Lung (tissue), 12 donors: Measurements from ENCODE around the gene BTAF1. TPM values are rescaled to one million over a fixed set of nuclear protein-coding genes. Genes with fewer than 3 reads are reported as not detected.

ENCODE experiments used
- ATAC-seq: fragments of 200-7000 bp; cut with Tn5 transposase; one replicate; pipeline ENCODE4 v1.9.1; 2020; ENCODE audit warnings: moderate number of reproducible peaks; ENCODE audit not compliant: insufficient read depth, low FRiP score
- DNase-seq, 3 donors: peaks; one replicate each; pipeline ENCODE4 v3.0.0-alpha.2; 2013 to 2017
- H3K27ac ChIP-seq, 2 donors: one replicate each; pipeline ENCODE4 v1.5.1; 2013; ENCODE audit warnings: mild to moderate bottlenecking in 2 of 2, moderate library complexity in 2 of 2, control low read depth in 1 of 2, inconsistent platforms in 1 of 2, low read depth in 1 of 2, low read length in 1 of 2
- H3K27me3 ChIP-seq, 3 donors: one replicate each; pipeline ENCODE4 v1.5.1; 2013; ENCODE audit warnings: low read length in 2 of 3; ENCODE audit not compliant: control insufficient read depth in 3 of 3, insufficient read depth in 3 of 3
- H3K36me3 ChIP-seq, 4 donors: one replicate each; pipeline ENCODE4 v1.5.1; 2013; ENCODE audit warnings: low read length in 4 of 4, mild to moderate bottlenecking in 1 of 4, moderate library complexity in 1 of 4; ENCODE audit not compliant: control insufficient read depth in 4 of 4, insufficient read depth in 4 of 4
- H3K4me1 ChIP-seq, 5 donors: one replicate each; pipeline ENCODE4 v1.5.1; 2013; ENCODE audit warnings: low read length in 5 of 5, mild to moderate bottlenecking in 2 of 5, moderate library complexity in 1 of 5; ENCODE audit not compliant: control insufficient read depth in 5 of 5, insufficient read depth in 5 of 5
- H3K4me3 ChIP-seq: one replicate; pipeline ENCODE4 v1.5.1; 2013; ENCODE audit warnings: mild to moderate bottlenecking, control low read depth, moderate library complexity
- H3K9ac ChIP-seq, 2 donors: one replicate each; pipeline ENCODE4 v1.5.1; 2013; ENCODE audit warnings: low read length in 2 of 2, control low read depth in 1 of 2; ENCODE audit not compliant: insufficient read depth in 1 of 2
- H3K9me3 ChIP-seq, 4 donors: one replicate each; pipeline ENCODE4 v1.5.1; 2013; ENCODE audit warnings: low read length in 3 of 4, mild to moderate bottlenecking in 1 of 4, moderate library complexity in 1 of 4; ENCODE audit not compliant: control insufficient read depth in 4 of 4, insufficient read depth in 3 of 4
- whole genome bisulfite sequencing, 2 donors: extraction: QIAGEN DNeasy Blood & Tissue Kit; methylation state at CpG; one replicate each; pipeline ENCODE4 v1.1.7; 2013; 5-methylcytosine and 5-hydroxymethylcytosine counted together
- polyA plus RNA-seq, 2 donors: library from polyadenylated mRNA; stranded (reverse); fragments of 200-250 nt; gene quantifications; one replicate each; pipeline ENCODE4 v1.2.1, GENCODE V29; 2013
- total RNA-seq, 2 donors: library from RNA; depleted of rRNA in 1 of 2; stranded (reverse); fragments of >200 nt in 1 of 2; gene quantifications; one replicate each; pipeline ENCODE4 v1.2.1, GENCODE V29; 2014 to 2021
- TF ChIP-seq, protein P1 (sequence below): IDR thresholded peaks from 2 replicates; pipeline ENCODE4 v1.5.1; 2012; ENCODE audit warnings: mild to moderate bottlenecking; ENCODE audit errors: control extremely low read depth, extremely low read depth
- donor health status: control.
- donor health status: control.
- donor health status: Bipolar disorder and iron deficiency.
- donor health status: healthy.
- donor health status: DM: yes; HTN: yes; CAD: no.

BTAF1 gene
- total and polyA plus RNA-seq, 4 donors: 8.5 to 80.0 (median 20.2) TPM

DNA sequence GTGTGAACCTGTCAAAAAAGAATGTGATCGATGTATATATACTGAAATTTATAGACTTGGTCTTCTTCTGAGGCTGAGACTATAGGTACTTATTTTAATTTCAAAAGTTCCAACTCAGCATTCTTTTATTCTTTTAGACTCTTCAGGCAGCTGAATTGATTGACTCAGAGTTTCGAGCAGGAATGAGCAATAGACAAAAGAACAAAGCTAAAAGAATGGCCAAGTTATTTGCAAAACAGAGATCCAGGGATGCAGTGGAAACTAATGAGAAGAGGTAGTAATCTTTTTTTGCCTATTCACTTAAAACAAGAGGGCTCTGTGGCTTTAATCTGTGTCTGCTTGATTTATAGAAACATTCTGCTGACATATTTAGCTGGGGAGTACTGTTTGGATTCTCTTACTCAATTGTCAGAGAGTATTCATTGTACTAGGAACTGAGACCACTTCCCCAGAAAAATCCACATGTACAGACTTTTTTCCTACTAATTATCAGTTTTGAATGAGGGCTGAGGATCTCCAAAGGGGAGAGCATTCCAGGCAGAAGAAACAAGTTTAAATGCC is 30.1 kb downstream of the BTAF1 start:
- no peaks in the 10 kb centered on the region for H3K9me3 ChIP-seq
- TF ChIP-seq, protein P1, sequence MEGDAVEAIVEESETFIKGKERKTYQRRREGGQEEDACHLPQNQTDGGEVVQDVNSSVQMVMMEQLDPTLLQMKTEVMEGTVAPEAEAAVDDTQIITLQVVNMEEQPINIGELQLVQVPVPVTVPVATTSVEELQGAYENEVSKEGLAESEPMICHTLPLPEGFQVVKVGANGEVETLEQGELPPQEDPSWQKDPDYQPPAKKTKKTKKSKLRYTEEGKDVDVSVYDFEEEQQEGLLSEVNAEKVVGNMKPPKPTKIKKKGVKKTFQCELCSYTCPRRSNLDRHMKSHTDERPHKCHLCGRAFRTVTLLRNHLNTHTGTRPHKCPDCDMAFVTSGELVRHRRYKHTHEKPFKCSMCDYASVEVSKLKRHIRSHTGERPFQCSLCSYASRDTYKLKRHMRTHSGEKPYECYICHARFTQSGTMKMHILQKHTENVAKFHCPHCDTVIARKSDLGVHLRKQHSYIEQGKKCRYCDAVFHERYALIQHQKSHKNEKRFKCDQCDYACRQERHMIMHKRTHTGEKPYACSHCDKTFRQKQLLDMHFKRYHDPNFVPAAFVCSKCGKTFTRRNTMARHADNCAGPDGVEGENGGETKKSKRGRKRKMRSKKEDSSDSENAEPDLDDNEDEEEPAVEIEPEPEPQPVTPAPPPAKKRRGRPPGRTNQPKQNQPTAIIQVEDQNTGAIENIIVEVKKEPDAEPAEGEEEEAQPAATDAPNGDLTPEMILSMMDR: no peak
- H3K27me3 ChIP-seq: no peaks in the 10 kb centered on the region
- H3K4me1 ChIP-seq: no peaks in the 10 kb centered on the region
- no peak for ATAC-seq
- 96 to 99% methylated on average over 2 of the region's 2 CpGs for WGBS, 2 donors
- H3K4me3 ChIP-seq: no peak overlapping the region
- DNase-seq: no peak
- H3K36me3 ChIP-seq: peaks cover 15 to 47% (median 29%) of the 10 kb centered on the region in 4 donors
- H3K9ac ChIP-seq: no peak overlapping the region
- no peak overlapping the region for H3K27ac ChIP-seq

DNA sequence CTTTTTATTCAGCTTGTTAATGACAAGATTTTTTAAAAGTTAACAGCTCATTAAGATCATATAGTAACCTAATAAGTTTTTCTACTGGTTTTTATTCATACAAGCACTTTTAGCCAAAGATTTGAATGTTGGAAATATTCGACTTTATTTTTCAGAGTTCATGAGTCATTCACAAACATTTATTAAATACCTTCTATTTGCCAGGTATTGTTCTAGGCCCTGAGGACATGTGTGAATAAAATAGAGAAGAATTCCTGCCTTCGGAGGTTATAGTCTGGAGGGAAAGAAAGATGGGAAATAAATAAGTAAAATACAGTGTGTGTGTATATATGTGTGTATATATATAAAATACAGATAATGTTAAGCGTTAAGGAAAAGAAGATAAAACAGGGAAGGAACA is 31.5 kb downstream of the BTAF1 start:
- ATAC-seq (no peak), DNase-seq (no peak)
- TF ChIP-seq, protein P1: no peak
- no peak overlapping the region for H3K9ac ChIP-seq
- no peaks in the 10 kb centered on the region for H3K27me3 ChIP-seq
- H3K9me3 ChIP-seq: no peaks in the 10 kb centered on the region
- no peaks in the 10 kb centered on the region for H3K4me1 ChIP-seq
- WGBS, 2 donors: 88 to 95% methylated on average over 3 of the region's 3 CpGs
- no peak overlapping the region for H3K4me3 ChIP-seq
- H3K27ac ChIP-seq: no peak overlapping the region
- peaks cover 13 to 55% (median 31%) of the 10 kb centered on the region in 4 donors for H3K36me3 ChIP-seq

DNA sequence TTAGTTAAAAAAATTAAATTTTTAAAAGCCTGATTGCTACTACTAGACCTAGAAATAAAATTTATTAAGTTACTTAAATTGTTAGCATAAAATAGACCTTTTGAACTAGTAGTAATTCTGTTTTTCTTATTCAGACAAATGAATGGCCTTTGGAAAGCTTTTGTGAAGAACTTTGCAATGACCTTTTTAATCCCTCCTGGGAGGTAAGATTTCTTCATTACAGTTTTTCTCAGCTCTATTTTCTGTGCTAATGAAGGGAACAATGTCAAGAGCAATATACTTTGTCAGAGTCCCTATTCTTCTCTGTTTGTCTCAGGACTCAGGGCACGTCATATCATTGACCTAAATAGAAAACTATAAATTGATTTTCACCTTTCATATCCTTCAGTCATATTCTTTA is 33.5 kb downstream of the BTAF1 start:
- H3K4me1 ChIP-seq: no peaks in the 10 kb centered on the region
- no peak overlapping the region for H3K9ac ChIP-seq
- peaks cover 14 to 48% (median 36%) of the 10 kb centered on the region in 4 donors for H3K36me3 ChIP-seq
- DNase-seq: no peak
- no peaks in the 10 kb centered on the region for H3K27me3 ChIP-seq
- TF ChIP-seq, protein P1: no peak
- 97 to 100% methylated on average over 1 of the region's 1 CpG for WGBS, 2 donors
- H3K4me3 ChIP-seq: no peak overlapping the region
- no peak overlapping the region for H3K27ac ChIP-seq
- no peak for ATAC-seq
- H3K9me3 ChIP-seq: no peaks in the 10 kb centered on the region

DNA sequence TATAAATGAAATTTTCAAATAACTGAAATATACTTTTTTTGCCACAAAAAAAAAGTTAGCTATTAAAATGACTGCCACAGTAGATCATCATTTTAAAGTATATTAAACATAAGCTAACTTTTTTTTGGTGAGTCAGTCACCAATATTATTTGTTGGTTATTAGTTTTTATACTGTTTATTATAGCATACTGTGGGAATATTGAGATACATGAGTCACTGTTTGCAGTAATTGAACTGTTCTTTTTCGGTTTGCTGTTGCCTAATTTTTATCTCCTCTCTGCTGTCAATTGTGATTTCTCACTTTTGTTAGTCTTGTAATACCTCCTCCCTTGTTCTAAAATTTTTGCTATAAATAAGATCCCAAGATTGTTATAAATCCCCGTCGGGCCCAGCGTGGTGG is 45.7 kb downstream of the BTAF1 start:
- Histone ChIP-seq H3K27ac (no peak overlapping the region), H3K4me3 (no peak overlapping the region), H3K4me1 (no peaks in the 10 kb centered on the region), H3K9ac (no peak overlapping the region), H3K9me3 (no peaks in the 10 kb centered on the region), H3K27me3 (no peaks in the 10 kb centered on the region), H3K36me3 (peaks cover 1 to 12% (median 10%) of the 10 kb centered on the region in 4 donors)
- 95 to 96% methylated on average over 4 of the region's 4 CpGs for WGBS, 2 donors
- ATAC-seq: no peak
- DNase-seq: no peak
- TF ChIP-seq, protein P1: no peak
